Measurements from ENCODE around the gene GRK5.

- TF ChIP-seq CTCF (IDR thresholded peaks at IDR 0.05), result no peak
- no peak for TF ChIP-seq POLR2A (IDR thresholded peaks at IDR 0.05)
These were observed 37.9 kb downstream of the GRK5 start for GRCh38 chr10:119245272-119245671.
